Stomach (tissue), 9 donors: ENCODE measurements around the gene IL10RB. TPM values are rescaled to one million over a fixed set of nuclear protein-coding genes. Genes with fewer than 3 reads are reported as not detected.

Experiments used
- DNase-seq, 2 donors: peaks; one replicate each; pipeline versions ENCODE4 v3.0.0 to v3.0.0-alpha.2; 2013 to 2019
- H3K27ac ChIP-seq, 5 donors: fragments of 200-600 bp in 4 of 5; sonication (generic) in 4 of 5; one replicate each; pipeline ENCODE4 v1.5.1; 2013 to 2019; ENCODE audit warnings: mild to moderate bottlenecking in 1 of 5, moderate library complexity in 1 of 5
- H3K27me3 ChIP-seq, 3 donors: fragments of 200-600 bp; sonication (generic); one replicate each; pipeline ENCODE4 v1.5.1; 2017 to 2019; ENCODE audit warnings: mixed run types in 1 of 3
- H3K36me3 ChIP-seq, 4 donors: fragments of 200-600 bp; sonication (generic); 1 replicate in 3 of 4; 2 replicates in 1 of 4; pipeline ENCODE4 v1.5.1; 2016 to 2019
- H3K4me1 ChIP-seq, 4 donors: fragments of 200-600 bp; sonication (generic); one replicate each; pipeline ENCODE4 v1.5.1; 2016 to 2019
- H3K4me3 ChIP-seq, 4 donors: fragments of 200-600 bp; sonication (generic) in 3 of 4; one replicate each; pipeline ENCODE4 v1.5.1; 2016 to 2019; ENCODE audit warnings: mild to moderate bottlenecking in 1 of 4
- H3K9me3 ChIP-seq, 4 donors: fragments of 200-600 bp; sonication (generic); one replicate each; pipeline ENCODE4 v1.5.1; 2016 to 2019
- EP300 ChIP-seq: sonication (generic); formaldehyde crosslinking; IDR thresholded peaks from one replicate; pipeline ENCODE4 v1.6.1; 2017; ENCODE audit warnings: antibody characterized with exemption
- POLR2A ChIP-seq, 4 donors: fragments of 450-650 bp; IDR thresholded peaks; one replicate each; pipeline ENCODE4 v1.6.1; 2016; ENCODE audit warnings: antibody characterized with exemption in 4 of 4, control low read depth in 2 of 4, mild to moderate bottlenecking in 1 of 4, moderate library complexity in 1 of 4
- POLR2AphosphoS5 ChIP-seq, 3 donors: sonication (generic); formaldehyde crosslinking; IDR thresholded peaks; one replicate each; pipeline ENCODE4 v1.6.1; 2016; ENCODE audit warnings: antibody characterized with exemption in 3 of 3
- WGBS, 5 donors: extraction: QIAGEN DNeasy Blood & Tissue Kit in 3 of 5; methylation state at CpG; one replicate each; pipeline versions ENCODE4 v1.1.5 to v1.1.7; 2013 to 2018; 5-methylcytosine and 5-hydroxymethylcytosine counted together
- intact Hi-C: fragments of 100-400 bp; cut with DNase I; formaldehyde crosslinking; loops from one replicate; pipeline ENCODE4 v1.15.1; 2023; ENCODE audit warnings: low total_unique reads
- polyA plus RNA-seq, 3 donors: library from polyadenylated mRNA; stranded (reverse); fragments of 200-250 nt; gene quantifications; one replicate each; pipeline ENCODE4 v1.2.3, GENCODE V29; 2013
- total RNA-seq, 5 donors: library from RNA; depleted of rRNA; stranded (reverse); fragments of >200 nt; gene quantifications; one replicate each; pipeline versions ENCODE4 v1.1.0 to v1.2.3, GENCODE V29; 2014 to 2016
- TF ChIP-seq, protein P1 (sequence below), 7 experiments: fragments of 450-650 bp in 4 of 7; fragments of 200-600 bp in 3 of 7; sonication (generic) in 3 of 7; IDR thresholded peaks; one replicate each; pipeline ENCODE4 v1.5.1; 2016 to 2019; ENCODE audit warnings: antibody characterized with exemption in 7 of 7, control low read depth in 2 of 7, mild to moderate bottlenecking in 1 of 7
- donor health status: healthy with polysubstance abuse.
- donor health status: Bipolar disorder and iron deficiency.
- donor health status: healthy.

The IL10RB gene
- total and polyA plus RNA-seq, 8 donors: 10.3 to 55.3 (median 18.8) TPM; not detected in 1

DNA sequence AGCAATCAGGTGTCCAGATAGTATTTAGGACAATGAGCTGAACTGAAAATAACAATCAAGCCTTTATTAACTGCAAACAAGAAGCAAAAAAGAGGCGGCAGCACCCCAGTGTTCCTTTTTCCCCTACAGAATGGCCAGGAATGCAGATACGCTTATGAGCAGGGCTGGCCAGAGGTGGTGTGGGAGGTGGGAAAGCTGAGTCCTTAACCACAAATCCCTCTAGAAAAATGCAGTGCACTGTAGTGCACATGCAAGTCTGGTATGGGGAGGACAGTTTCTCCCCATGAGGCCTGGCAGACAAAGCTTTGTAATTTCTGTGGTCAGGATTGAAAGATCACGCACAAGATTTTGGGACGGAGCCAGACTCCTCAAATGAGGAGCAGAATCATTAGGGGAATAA lies 47.9 kb downstream of the IL10RB start:
- Histone ChIP-seq H3K4me1 (no peaks in the 10 kb centered on the region), H3K4me3 (no peak overlapping the region), H3K36me3 (no peaks in the 10 kb centered on the region), H3K27me3 (no peaks in the 10 kb centered on the region), H3K9me3 (peaks cover 0 to 7% (median 0%) of the 10 kb centered on the region in 4 donors), H3K27ac (no peak overlapping the region)
- intact Hi-C loops: no loop called here
- DNase-seq: no peak
- TF ChIP-seq POLR2AphosphoS5 (IDR thresholded peaks at IDR 0.05) (no peak), POLR2A (IDR thresholded peaks at IDR 0.05) (no peak), EP300 (no peak)
- TF ChIP-seq, protein P1, sequence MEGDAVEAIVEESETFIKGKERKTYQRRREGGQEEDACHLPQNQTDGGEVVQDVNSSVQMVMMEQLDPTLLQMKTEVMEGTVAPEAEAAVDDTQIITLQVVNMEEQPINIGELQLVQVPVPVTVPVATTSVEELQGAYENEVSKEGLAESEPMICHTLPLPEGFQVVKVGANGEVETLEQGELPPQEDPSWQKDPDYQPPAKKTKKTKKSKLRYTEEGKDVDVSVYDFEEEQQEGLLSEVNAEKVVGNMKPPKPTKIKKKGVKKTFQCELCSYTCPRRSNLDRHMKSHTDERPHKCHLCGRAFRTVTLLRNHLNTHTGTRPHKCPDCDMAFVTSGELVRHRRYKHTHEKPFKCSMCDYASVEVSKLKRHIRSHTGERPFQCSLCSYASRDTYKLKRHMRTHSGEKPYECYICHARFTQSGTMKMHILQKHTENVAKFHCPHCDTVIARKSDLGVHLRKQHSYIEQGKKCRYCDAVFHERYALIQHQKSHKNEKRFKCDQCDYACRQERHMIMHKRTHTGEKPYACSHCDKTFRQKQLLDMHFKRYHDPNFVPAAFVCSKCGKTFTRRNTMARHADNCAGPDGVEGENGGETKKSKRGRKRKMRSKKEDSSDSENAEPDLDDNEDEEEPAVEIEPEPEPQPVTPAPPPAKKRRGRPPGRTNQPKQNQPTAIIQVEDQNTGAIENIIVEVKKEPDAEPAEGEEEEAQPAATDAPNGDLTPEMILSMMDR (IDR thresholded peaks at IDR 0.05): no peak
- 67 to 85% (median 79%) methylated on average over 4 of the region's 4 CpGs for WGBS, 5 donors

GRCh38 chr21:33315946-33316710 lies 50.0 kb downstream of the IL10RB start:
- 65 to 80% (median 74%) methylated on average over 5 of the region's 5 CpGs for WGBS, 5 donors
- Histone ChIP-seq H3K36me3 (no peaks in the 10 kb centered on the region), H3K27ac (no peak overlapping the region), H3K4me1 (no peaks in the 10 kb centered on the region), H3K27me3 (no peaks in the 10 kb centered on the region), H3K9me3 (peaks cover 0 to 7% (median 0%) of the 10 kb centered on the region in 4 donors), H3K4me3 (no peak overlapping the region)
- no peak for DNase-seq
- intact Hi-C loops: no loop called here
- TF ChIP-seq, protein P1 (IDR thresholded peaks at IDR 0.05): no peak
- TF ChIP-seq EP300 (no peak), POLR2AphosphoS5 (IDR thresholded peaks at IDR 0.05) (no peak), POLR2A (IDR thresholded peaks at IDR 0.05) (no peak)

DNA sequence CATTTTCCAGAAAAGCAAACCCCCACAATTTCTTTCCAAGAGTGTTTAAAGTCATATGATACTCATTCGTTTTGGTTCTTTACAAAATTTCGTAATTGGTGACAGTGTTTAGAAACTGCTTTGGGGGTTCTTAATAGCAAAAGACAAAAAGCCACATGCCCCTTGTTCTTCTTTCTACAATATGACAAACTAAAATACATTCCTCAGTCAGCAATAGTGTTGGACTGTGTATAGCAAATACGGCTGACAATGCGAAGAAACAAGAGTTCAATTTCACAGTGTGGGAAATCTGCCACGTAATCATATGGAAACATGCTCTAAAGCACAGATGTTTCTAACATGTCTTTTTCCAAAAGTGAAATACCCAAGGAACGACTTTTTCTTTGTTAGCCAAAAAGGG lies 51.0 kb downstream of the IL10RB start:
- Histone ChIP-seq H3K4me1 (no peaks in the 10 kb centered on the region), H3K36me3 (no peaks in the 10 kb centered on the region), H3K9me3 (peaks cover 0 to 7% (median 0%) of the 10 kb centered on the region in 4 donors), H3K27me3 (no peaks in the 10 kb centered on the region), H3K4me3 (no peak overlapping the region), H3K27ac (no peak overlapping the region)
- peak in 1 of 2 donors; percentile 69 for DNase-seq
- intact Hi-C loops: no loop called here
- WGBS, 5 donors: 51 to 68% (median 60%) methylated on average over 6 of the region's 6 CpGs
- TF ChIP-seq EP300: no peak
- no peak for TF ChIP-seq POLR2A (IDR thresholded peaks at IDR 0.05)
- no peak for TF ChIP-seq POLR2AphosphoS5 (IDR thresholded peaks at IDR 0.05)
- TF ChIP-seq, protein P1 (IDR thresholded peaks at IDR 0.05): no peak

DNA sequence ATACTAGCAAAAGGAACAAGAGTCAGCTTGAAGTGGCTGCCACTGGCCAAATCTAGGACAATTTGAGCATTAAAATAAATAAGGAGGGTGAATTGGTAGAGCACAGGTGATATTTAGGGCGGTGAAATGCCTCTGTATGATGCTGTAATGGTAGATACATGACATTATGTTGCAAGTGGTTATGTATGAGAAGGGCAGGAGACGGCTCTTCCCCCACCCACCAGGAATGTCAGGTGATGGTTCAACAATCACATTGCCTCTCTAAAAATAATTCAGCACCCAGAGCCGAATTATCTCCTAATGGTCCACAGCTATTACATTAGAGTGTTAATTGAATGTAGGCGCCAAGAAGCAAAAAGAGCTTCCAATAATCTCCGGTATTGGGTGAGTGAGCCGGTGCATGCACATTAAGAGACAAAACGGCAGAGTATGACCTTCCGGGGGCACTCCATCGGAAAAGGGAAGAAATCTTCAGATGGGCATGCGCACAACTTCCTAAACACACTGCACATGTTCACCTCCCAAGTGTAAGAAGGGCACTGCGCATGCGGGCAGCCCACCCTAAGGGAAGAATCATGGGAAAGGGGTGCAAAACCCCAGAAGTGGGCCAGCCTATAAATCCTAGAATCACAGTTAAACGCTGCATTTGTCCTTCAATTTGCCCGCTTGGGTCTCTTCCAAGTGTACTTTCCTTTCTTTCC lies 51.8 kb downstream of the IL10RB start:
- 85 to 90% (median 89%) methylated on average over 14 of the region's 14 CpGs for WGBS, 5 donors
- no peaks in the 10 kb centered on the region for H3K36me3 ChIP-seq
- no peak for TF ChIP-seq POLR2AphosphoS5 (IDR thresholded peaks at IDR 0.05)
- no peak for TF ChIP-seq POLR2A (IDR thresholded peaks at IDR 0.05)
- TF ChIP-seq, protein P1 (IDR thresholded peaks at IDR 0.05): no peak
- no peak for TF ChIP-seq EP300
- H3K9me3 ChIP-seq: peaks cover 0 to 7% (median 0%) of the 10 kb centered on the region in 4 donors
- H3K27me3 ChIP-seq: no peaks in the 10 kb centered on the region
- no peak overlapping the region for H3K27ac ChIP-seq
- no peak for DNase-seq
- no peak overlapping the region for H3K4me3 ChIP-seq
- intact Hi-C loops: no loop called here
- no peaks in the 10 kb centered on the region for H3K4me1 ChIP-seq
